GM23338 (cell line): ENCODE results near the gene MMP1. TPM values are rescaled to one million over a fixed set of nuclear protein-coding genes. Genes with fewer than 3 reads are reported as not detected.

Source experiments
- ATAC-seq: fragments of 200-7000 bp; cut with Tn5 transposase; 3 replicates; pipeline ENCODE4 v1.9.1; 2020
- DNase-seq: peaks from one replicate; pipeline ENCODE4 v3.0.0-alpha.2; 2015; ENCODE audit warnings: low spot score
- H2AFZ ChIP-seq: fragments of 200-600 bp; sonication (generic); 2 replicates; pipeline ENCODE4 v1.8.0; 2016; ENCODE audit warnings: antibody characterized with exemption, mild to moderate bottlenecking, moderate library complexity
- H3F3A ChIP-seq: fragments of 200-600 bp; sonication (generic); replicated peaks from 2 replicates; pipeline ENCODE4 v1.8.0; 2017; ENCODE audit warnings: antibody characterized with exemption, mixed run types, low read depth
- H3K27ac ChIP-seq: fragments of 200-600 bp; sonication (generic); 2 replicates; pipeline ENCODE4 v1.6.1; 2016; ENCODE audit warnings: low read depth
- H3K27me3 ChIP-seq: fragments of 200-600 bp; sonication (generic); 2 replicates; pipeline ENCODE4 v1.8.0; 2016; ENCODE audit warnings: mild to moderate bottlenecking, mixed run types, moderate library complexity; ENCODE audit not compliant: insufficient read depth
- H3K36me3 ChIP-seq: fragments of 200-600 bp; sonication (generic); 2 replicates; pipeline ENCODE4 v1.8.0; 2016; ENCODE audit warnings: mild to moderate bottlenecking; ENCODE audit not compliant: insufficient read depth
- H3K4me1 ChIP-seq: fragments of 200-600 bp; sonication (generic); 2 replicates; pipeline ENCODE4 v1.8.0; 2016; ENCODE audit warnings: mild to moderate bottlenecking, moderate library complexity; ENCODE audit not compliant: insufficient read depth
- H3K4me2 ChIP-seq: fragments of 200-600 bp; sonication (generic); 2 replicates; pipeline ENCODE4 v1.7.1; 2017; ENCODE audit warnings: mixed run types
- H3K4me3 ChIP-seq: fragments of 200-600 bp; sonication (generic); 2 replicates; pipeline ENCODE4 v1.6.1; 2016; ENCODE audit warnings: mixed run types
- H3K79me2 ChIP-seq: fragments of 200-600 bp; sonication (generic); replicated peaks from 2 replicates; pipeline ENCODE4 v1.8.0; 2017; ENCODE audit warnings: mild to moderate bottlenecking; ENCODE audit not compliant: insufficient read depth
- H3K9me2 ChIP-seq: fragments of 200-600 bp; sonication (generic); 2 replicates; pipeline ENCODE4 v1.8.0; 2017; ENCODE audit not compliant: insufficient read depth
- H4K20me1 ChIP-seq: fragments of 200-600 bp; sonication (generic); replicated peaks from 2 replicates; pipeline ENCODE4 v1.8.0; 2017; ENCODE audit warnings: mild to moderate bottlenecking; ENCODE audit not compliant: insufficient read depth
- H3K27ac Mint-ChIP-seq: 2 replicates; pipeline ENCODE4 v1.8.0; 2020; ENCODE audit warnings: inconsistent platforms, mild to moderate bottlenecking, moderate library complexity, mixed read lengths
- H3K27me3 Mint-ChIP-seq: 3 replicates; pipeline ENCODE4 v1.8.0; 2022; ENCODE audit warnings: low read depth, mild to moderate bottlenecking, moderate library complexity, mixed read lengths, inconsistent platforms; ENCODE audit not compliant: insufficient read depth, poor library complexity
- H3K36me3 Mint-ChIP-seq: 3 replicates; pipeline ENCODE4 v1.8.0; 2021; ENCODE audit warnings: low read depth, mild to moderate bottlenecking, inconsistent platforms, moderate library complexity, mixed read lengths
- H3K4me1 Mint-ChIP-seq: 3 replicates; pipeline ENCODE4 v1.8.0; 2020; ENCODE audit warnings: mild to moderate bottlenecking, inconsistent platforms, mixed read lengths
- H3K4me3 Mint-ChIP-seq: 3 replicates; pipeline ENCODE4 v1.8.0; 2021; ENCODE audit warnings: moderate library complexity, mild to moderate bottlenecking, inconsistent platforms, mixed read lengths
- H3K9me3 Mint-ChIP-seq: 3 replicates; pipeline ENCODE4 v1.8.0; 2020; ENCODE audit warnings: moderate library complexity, mild to moderate bottlenecking, inconsistent platforms, mixed read lengths
- CREB1 ChIP-seq: fragments of 250-450 bp; sonication (Bioruptor Pico); IDR thresholded peaks from 2 replicates; pipeline ENCODE4 v1.5.0; 2020; ENCODE audit warnings: low read depth, mild to moderate bottlenecking, moderate library complexity
- CTCF ChIP-seq, 2 experiments: fragments of 200-600 bp in 1 of 2; sonication (generic) in 1 of 2; conservative IDR thresholded peaks; 2 replicates each; pipeline versions ENCODE4 v1.5.1 to v1.6.1; 2016 to 2017; ENCODE audit warnings: antibody characterized with exemption in 2 of 2, low read depth in 2 of 2, mild to moderate bottlenecking in 2 of 2, moderate library complexity in 1 of 2
- ETS1 ChIP-seq: IDR thresholded peaks from 2 replicates; pipeline ENCODE4 v1.6.1; 2016; ENCODE audit warnings: antibody characterized with exemption
- EZH2 ChIP-seq: fragments of 200-600 bp; sonication (generic); IDR thresholded peaks from one replicate; pipeline ENCODE4 v1.8.0; 2017; ENCODE audit warnings: antibody characterized with exemption, mild to moderate bottlenecking, low read depth; ENCODE audit not compliant: unreplicated experiment
- EZH2phosphoT487 ChIP-seq: fragments of 200-600 bp; sonication (generic); IDR thresholded peaks from one replicate; pipeline ENCODE4 v1.8.1; 2018; ENCODE audit warnings: antibody characterized with exemption; ENCODE audit not compliant: unreplicated experiment
- POLR2AphosphoS5 ChIP-seq: IDR thresholded peaks from 2 replicates; pipeline ENCODE4 v1.6.1; 2016; ENCODE audit warnings: antibody characterized with exemption, low read depth
- REST ChIP-seq: IDR thresholded peaks from one replicate; pipeline ENCODE4 v1.6.1; 2018; ENCODE audit warnings: antibody characterized with exemption; ENCODE audit not compliant: unreplicated experiment
- ZNF114 ChIP-seq: fragments of 250-450 bp; sonication (Bioruptor Pico); IDR thresholded peaks from 2 replicates; pipeline ENCODE4 v1.5.0; 2020; ENCODE audit warnings: mild to moderate bottlenecking, moderate library complexity
- ZNF331 ChIP-seq: fragments of 250-450 bp; sonication (Bioruptor Pico); IDR thresholded peaks from 2 replicates; pipeline ENCODE4 v1.5.0; 2020; ENCODE audit warnings: low read depth, mild to moderate bottlenecking, moderate library complexity
- ZNF462 ChIP-seq: fragments of 250-450 bp; sonication (Bioruptor Pico); IDR thresholded peaks from 2 replicates; pipeline ENCODE4 v1.5.0; 2020; ENCODE audit warnings: mild to moderate bottlenecking, moderate library complexity
- polyA plus RNA-seq: library from polyadenylated mRNA; unstranded; fragments of >200 nt; fragmentation: Nextera tagmentation; extraction: Ambion mirVana; gene quantifications from 2 replicates; pipeline ENCODE4 v1.2.1, GENCODE V29; 2016
- total RNA-seq: library from RNA; depleted of rRNA; stranded (reverse); fragments of >200 nt; shearing (Covaris generic); gene quantifications from 2 replicates; pipeline ENCODE4 v1.2.3, GENCODE V29; 2014

The MMP1 gene
- total and polyA plus RNA-seq, 2 experiments from 2014 or later: not detected

GRCh38 chr11:102783720-102784119 is 14.2 kb downstream of the MMP1 start (continued):
- no peak for TF ChIP-seq ZNF462 (CRISPR knock-in tag)
- no peak for TF ChIP-seq ZNF114
- no peak for TF ChIP-seq EZH2
- no peak for TF ChIP-seq POLR2AphosphoS5

- ATAC-seq (no peak), DNase-seq (no peak)
- no peak overlapping the region for H3K27ac ChIP-seq
- H4K20me1 ChIP-seq: no peaks in the 10 kb centered on the region
- H3K4me1 Mint-ChIP-seq: peaks cover 13% of the 10 kb centered on the region; the same call in 2 of the 3 replicates
- H3K4me3 ChIP-seq: no peak overlapping the region
- H3F3A ChIP-seq: no peaks in the 10 kb centered on the region
- no peaks in the 10 kb centered on the region for H3K79me2 ChIP-seq
- H2AFZ ChIP-seq: no peak overlapping the region
- H3K9me2 ChIP-seq: no peaks in the 10 kb centered on the region
- no peaks in the 10 kb centered on the region for H3K36me3 Mint-ChIP-seq
- no peaks in the 10 kb centered on the region for H3K27me3 ChIP-seq
- H3K27me3 Mint-ChIP-seq: no peaks in the 10 kb centered on the region
- H3K9me3 Mint-ChIP-seq: no peaks in the 10 kb centered on the region
- H3K36me3 ChIP-seq: no peaks in the 10 kb centered on the region
- no peak overlapping the region for H3K27ac Mint-ChIP-seq
- H3K4me3 Mint-ChIP-seq: no peak overlapping the region
- no peak overlapping the region for H3K4me2 ChIP-seq
- H3K4me1 ChIP-seq: peaks cover 11% of the 10 kb centered on the region
- no peak for TF ChIP-seq CREB1 (CRISPR knock-in tag)
- TF ChIP-seq ZNF331 (CRISPR knock-in tag): no peak
- no peak for TF ChIP-seq EZH2phosphoT487
- no peak for TF ChIP-seq CTCF (conservative IDR thresholded peaks at IDR 0.05; ENCODE audit: low read depth in 2 of 2)
- TF ChIP-seq ETS1: no peak
- TF ChIP-seq REST: no peak
Measured at GRCh38 chr11:102783016-102783415, 14.9 kb downstream of the MMP1 start.
